Adipose tissue (tissue), 3 donors: ENCODE data around the gene ZNF451. TPM values are rescaled to one million over a fixed set of nuclear protein-coding genes. Genes with fewer than 3 reads are reported as not detected.

ENCODE experiments used
- polyA plus RNA-seq, 3 donors: library from polyadenylated mRNA; stranded (reverse); fragments of 200-250 nt; gene quantifications; one replicate each; pipeline ENCODE4 v1.2.3, GENCODE V29; 2013
- donor health status: healthy with polysubstance abuse.
- donor health status: Bipolar disorder and iron deficiency.
- donor health status: healthy.

The ZNF451 gene
- polyA plus RNA-seq, 3 donors: 6.5 to 9.9 (median 9.3) TPM

Other genes starting within 250 kb of the ZNF451 start
- gene BEND6, start 135.1 kb upstream of the ZNF451 start, polyA plus RNA-seq: 1 to 10 TPM in 1 of 3 donors, under 1 TPM in 2; 0.09 to 3.8 (median 0.27) TPM
- gene KIAA1586, start 43.5 kb upstream of the ZNF451 start, polyA plus RNA-seq: 1 to 10 TPM; 1.2 to 4.0 (median 3.1) TPM
- 1 to 10 TPM; 1.0 to 4.8 (median 2.3) TPM for gene BAG2, start 82.1 kb downstream of the ZNF451 start, polyA plus RNA-seq
- 10 to 100 TPM in 1 of 3 donors, 1 to 10 TPM in 2; 1.0 to 16.0 (median 3.2) TPM for gene RAB23, start 132.1 kb downstream of the ZNF451 start, polyA plus RNA-seq
- 1 to 10 TPM; 2.4 to 4.0 (median 2.9) TPM for gene PRIM2, start 227.4 kb downstream of the ZNF451 start, polyA plus RNA-seq